Uterus (tissue), 2 donors: Measurements from ENCODE around the gene MBNL1.

ENCODE experiments used
- CTCF ChIP-seq, 4 experiments: fragments of 200-600 bp in 2 of 4; fragments of 450-650 bp in 2 of 4; sonication (generic) in 2 of 4; IDR thresholded peaks; one replicate each; pipeline ENCODE4 v1.5.1; 2016 to 2019; ENCODE audit warnings: antibody characterized with exemption in 4 of 4, mild to moderate bottlenecking in 2 of 4, moderate library complexity in 1 of 4
- POLR2A ChIP-seq, 2 donors: fragments of 450-650 bp; IDR thresholded peaks; one replicate each; pipeline ENCODE4 v1.6.1; 2016; ENCODE audit warnings: antibody characterized with exemption in 2 of 2, mild to moderate bottlenecking in 1 of 2, moderate library complexity in 1 of 2

GRCh38 chr3:152278756-152279427 lies 10.2 kb downstream of the MBNL1 start:
- TF ChIP-seq CTCF (IDR thresholded peaks at IDR 0.05) (no peak), POLR2A (IDR thresholded peaks at IDR 0.05) (no peak)
